NOMO-1 (cell line): ENCODE results near the gene ANK2.

Experiments used
- DNase-seq, 2 experiments: peaks; one replicate each; lab custom pipeline; 2025; ENCODE audit not compliant: unreplicated experiment in 2 of 2; lab: John Stamatoyannopoulos, UW

ANK2 gene

GRCh38 chr4:113433116-113433515, 383.7 kb downstream of the ANK2 start:
- no peak for DNase-seq
